ENCODE results near the gene OR14J1.
"Not testable (repeated sequence)": the region's sequence is repeated elsewhere in the genome, so short reads cannot be mapped to it uniquely, and the experiment has no call there.

OR14J1 gene

GRCh38 chr6:29301316-29301715 is at the start of gene OR14J1:
OR14J1 (plus strand) TSS chr6:29301701; CDS start chr6:29306690, 4,989 bp downstream.
- no peak for DNase-seq

GRCh38 chr6:29251736-29252135 is 49.8 kb upstream of the OR14J1 start:
- DNase-seq, result no peak

GRCh38 chr6:29255530-29255929 is 46.0 kb upstream of the OR14J1 start:
- DNase-seq, result no peak

- no peak for DNase-seq
Observed at GRCh38 chr6:29259721-29260120, 41.8 kb upstream of the OR14J1 start.

GRCh38 chr6:29263001-29263400 is 38.5 kb upstream of the OR14J1 start:
- no peak for DNase-seq

GRCh38 chr6:29294499-29294914 is 7.0 kb upstream of the OR14J1 start:
- no peak for DNase-seq

- DNase-seq, result no peak
Observed at GRCh38 chr6:29295181-29295585, 6.3 kb upstream of the OR14J1 start.

GRCh38 chr6:29295623-29296022 is 5.9 kb upstream of the OR14J1 start:
- DNase-seq, result no peak

GRCh38 chr6:29319931-29320330 is 18.4 kb downstream of the OR14J1 start:
- no peak for DNase-seq

GRCh38 chr6:29323332-29323731 is 21.8 kb downstream of the OR14J1 start:
- DNase-seq, result not testable (repeated sequence)

- no peak for DNase-seq
Observed at GRCh38 chr6:29325777-29326176, 24.3 kb downstream of the OR14J1 start.

GRCh38 chr6:29332676-29333075 is 31.2 kb downstream of the OR14J1 start:
- no peak for DNase-seq

GRCh38 chr6:29336269-29336668 is 34.8 kb downstream of the OR14J1 start:
- no peak for DNase-seq

- DNase-seq, result no peak
Observed at GRCh38 chr6:29345380-29345779, 43.9 kb downstream of the OR14J1 start.

GRCh38 chr6:29349348-29349747 is 47.8 kb downstream of the OR14J1 start:
- not testable (repeated sequence) for DNase-seq

- no peak for DNase-seq
Observed at GRCh38 chr6:29354980-29355379, 53.5 kb downstream of the OR14J1 start.

- no peak for DNase-seq
Observed at GRCh38 chr6:29355603-29356002, 54.1 kb downstream of the OR14J1 start.
